NOMO-1 treated with DMSO at 0.1 percent for 48 hours (cell line): ENCODE data around the gene VEZT.
A peak's percentile ranks its signal among the peaks of the same experiment; 100 is the strongest.
"Not testable (repeated sequence)": the region's sequence is repeated elsewhere in the genome, so short reads cannot be mapped to it uniquely, and the experiment has no call there.

ENCODE experiments used
- DNase-seq: peaks from one replicate; lab custom pipeline; 2025; ENCODE audit not compliant: unreplicated experiment; lab: John Stamatoyannopoulos, UW

VEZT gene, protein sequence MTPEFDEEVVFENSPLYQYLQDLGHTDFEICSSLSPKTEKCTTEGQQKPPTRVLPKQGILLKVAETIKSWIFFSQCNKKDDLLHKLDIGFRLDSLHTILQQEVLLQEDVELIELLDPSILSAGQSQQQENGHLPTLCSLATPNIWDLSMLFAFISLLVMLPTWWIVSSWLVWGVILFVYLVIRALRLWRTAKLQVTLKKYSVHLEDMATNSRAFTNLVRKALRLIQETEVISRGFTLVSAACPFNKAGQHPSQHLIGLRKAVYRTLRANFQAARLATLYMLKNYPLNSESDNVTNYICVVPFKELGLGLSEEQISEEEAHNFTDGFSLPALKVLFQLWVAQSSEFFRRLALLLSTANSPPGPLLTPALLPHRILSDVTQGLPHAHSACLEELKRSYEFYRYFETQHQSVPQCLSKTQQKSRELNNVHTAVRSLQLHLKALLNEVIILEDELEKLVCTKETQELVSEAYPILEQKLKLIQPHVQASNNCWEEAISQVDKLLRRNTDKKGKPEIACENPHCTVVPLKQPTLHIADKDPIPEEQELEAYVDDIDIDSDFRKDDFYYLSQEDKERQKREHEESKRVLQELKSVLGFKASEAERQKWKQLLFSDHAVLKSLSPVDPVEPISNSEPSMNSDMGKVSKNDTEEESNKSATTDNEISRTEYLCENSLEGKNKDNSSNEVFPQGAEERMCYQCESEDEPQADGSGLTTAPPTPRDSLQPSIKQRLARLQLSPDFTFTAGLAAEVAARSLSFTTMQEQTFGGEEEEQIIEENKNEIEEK

GRCh38 chr12:95217377-95218149 is at the start of gene VEZT, which contains the start of gene FGD6:
Gene VEZT (plus strand): TSS chr12:95217807. CDS start chr12:95217851, 44 bp downstream.
Gene FGD6 (minus strand): TSS chr12:95217467. CDS start chr12:95217240, 227 bp downstream.
- DNase-seq, result peak; percentile 99

GRCh38 chr12:95168746-95169145 is 48.9 kb upstream of the VEZT start:
- DNase-seq, result no peak

GRCh38 chr12:95169368-95169767 is 48.2 kb upstream of the VEZT start:
- no peak for DNase-seq

GRCh38 chr12:95173392-95174251 is 44.0 kb upstream of the VEZT start:
- no peak for DNase-seq

GRCh38 chr12:95177201-95177768 is 40.3 kb upstream of the VEZT start:
- DNase-seq, result no peak

DNA sequence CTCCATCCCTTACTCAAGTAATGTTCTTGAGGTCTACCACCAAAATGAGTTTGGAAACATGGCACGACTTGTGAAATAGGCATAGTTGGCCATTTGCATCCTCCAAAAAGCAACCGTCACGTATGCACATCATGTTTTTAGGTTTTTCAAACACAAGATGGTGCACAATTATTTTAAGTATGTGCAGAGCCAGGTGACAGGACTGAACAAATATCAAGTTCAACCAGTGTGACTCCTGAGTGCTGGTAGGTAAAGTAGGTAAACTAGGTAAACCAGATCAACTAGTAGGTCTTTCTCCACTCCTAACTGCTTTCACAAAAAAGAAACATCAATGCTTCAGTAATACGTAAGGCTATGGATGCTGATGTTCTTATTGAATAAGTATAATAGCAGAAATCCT is 39.5 kb upstream of the VEZT start:
- no peak for DNase-seq

- DNase-seq, result no peak
Measured at GRCh38 chr12:95179011-95179410, 38.6 kb upstream of the VEZT start.

- no peak for DNase-seq
Measured at GRCh38 chr12:95181103-95181502, 36.5 kb upstream of the VEZT start.

DNA sequence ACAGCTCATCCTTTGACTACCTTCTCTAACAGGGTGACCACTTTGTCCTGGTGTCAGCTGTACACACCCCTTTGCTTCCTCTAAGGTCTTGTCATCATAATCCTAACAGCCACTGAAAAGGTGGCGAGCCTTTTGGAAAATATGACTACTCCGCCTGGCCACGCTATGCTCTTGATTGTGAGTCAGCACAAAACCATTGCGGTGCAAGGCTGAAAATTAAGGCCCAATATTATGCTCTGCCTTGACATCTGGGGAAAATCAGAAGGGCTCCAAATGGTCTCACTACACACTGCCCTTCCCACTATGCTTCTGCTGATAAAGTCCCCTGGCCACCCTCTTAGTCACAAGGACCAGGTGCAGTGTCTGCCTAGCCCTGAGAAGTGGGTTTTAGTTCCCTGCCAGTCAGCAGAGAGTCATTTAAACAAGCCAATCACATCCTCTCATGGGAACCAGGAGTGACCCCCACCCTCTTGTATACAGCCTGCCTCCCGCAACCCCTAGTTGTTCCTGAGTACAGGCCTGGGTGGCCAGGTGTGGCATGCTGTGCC is 34.7 kb upstream of the VEZT start:
- no peak for DNase-seq

DNA sequence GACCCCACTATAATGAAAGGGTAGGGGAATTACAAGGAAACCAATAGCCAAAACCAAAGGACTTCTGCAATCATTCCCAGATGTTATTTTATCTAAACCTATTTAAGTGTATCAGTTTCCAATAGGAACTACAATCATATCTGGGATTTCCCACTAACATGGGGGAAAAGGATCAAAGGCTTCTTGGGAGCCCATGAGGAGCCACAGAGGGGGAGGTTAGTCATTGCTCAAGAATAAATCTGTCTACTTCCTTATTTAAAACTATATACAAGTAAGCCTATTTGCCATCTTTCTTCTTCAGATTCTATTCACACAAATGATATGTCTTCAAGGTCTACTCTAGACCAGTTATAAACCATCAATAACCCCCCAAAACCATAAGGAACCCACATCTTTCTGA is 33.5 kb upstream of the VEZT start:
- DNase-seq, result peak; percentile 13

- peak; percentile 5 for DNase-seq
Measured at GRCh38 chr12:95185072-95185471, 32.5 kb upstream of the VEZT start.

- peak; percentile 36 for DNase-seq
Measured at GRCh38 chr12:95185854-95186253, 31.8 kb upstream of the VEZT start.

- DNase-seq, result no peak
Measured at GRCh38 chr12:95187865-95188415, 29.7 kb upstream of the VEZT start.

DNA sequence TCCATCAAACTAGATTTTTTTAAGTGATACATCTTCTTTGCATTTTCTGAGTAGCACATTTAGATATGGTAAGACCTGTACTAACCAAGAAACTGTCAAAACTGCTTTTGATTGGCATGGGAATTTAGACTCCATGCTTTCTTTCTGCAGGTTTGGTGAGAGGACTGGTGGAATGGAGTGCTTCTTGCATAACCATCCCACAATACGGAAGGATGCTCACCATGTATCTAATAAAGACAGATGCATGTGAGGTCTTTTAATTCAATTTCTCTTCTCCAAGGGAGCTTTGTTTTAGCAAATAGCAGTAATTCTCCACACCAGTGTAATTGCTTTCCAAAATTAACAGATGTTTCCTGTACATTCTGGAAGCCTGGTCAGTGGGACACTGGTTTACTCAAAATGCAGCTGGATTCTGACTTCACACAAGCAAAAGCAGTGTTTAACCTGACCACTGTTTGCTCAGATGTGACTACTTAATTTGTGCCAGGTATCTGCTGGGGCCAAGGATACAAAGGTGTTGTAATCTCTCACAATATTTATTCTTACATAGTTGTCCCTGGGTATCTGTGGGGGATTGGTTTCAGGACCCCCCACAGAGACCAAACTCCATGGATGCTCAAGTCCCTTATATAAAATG is 26.4 kb upstream of the VEZT start:
- no peak for DNase-seq

DNA sequence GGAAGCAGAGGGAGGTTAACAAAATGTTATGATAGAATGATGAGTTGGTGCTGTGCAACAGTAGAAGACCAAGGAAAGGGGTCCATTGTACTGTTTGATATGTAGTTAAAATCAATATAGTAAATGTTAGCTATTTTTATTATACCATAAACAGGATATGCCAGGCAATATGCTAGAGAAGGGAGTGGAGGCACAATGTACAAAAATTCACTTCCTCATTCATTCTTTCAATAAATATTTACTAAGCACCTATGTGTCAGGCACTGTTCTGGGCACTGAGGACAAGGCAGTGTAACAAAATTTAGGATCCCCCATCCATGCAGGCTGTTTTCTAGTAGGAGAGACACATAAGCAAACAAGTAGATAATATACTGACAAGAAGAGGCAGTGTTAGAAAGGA is 25.3 kb upstream of the VEZT start:
- DNase-seq, result no peak

- DNase-seq, result no peak
Measured at GRCh38 chr12:95193139-95193538, 24.5 kb upstream of the VEZT start.

DNA sequence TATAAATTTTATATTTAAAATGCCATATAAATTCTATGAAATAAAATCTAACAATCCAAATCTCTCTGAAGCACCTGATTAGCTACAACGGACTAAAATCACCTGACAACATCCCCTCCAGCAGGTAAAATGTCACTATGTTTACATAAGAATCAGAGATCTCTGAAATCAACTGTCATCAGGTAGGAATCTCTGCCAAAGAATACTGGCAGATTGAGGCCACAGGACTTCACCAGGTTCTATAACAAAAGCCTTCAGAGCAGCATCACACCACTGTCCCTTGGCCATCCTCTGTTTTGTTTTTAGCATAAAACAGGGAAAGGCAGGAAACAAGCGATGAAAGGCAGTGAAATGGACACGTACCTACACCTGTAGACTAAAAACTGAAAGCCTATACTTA is 22.5 kb upstream of the VEZT start:
- no peak for DNase-seq

- not testable (repeated sequence) for DNase-seq
Measured at GRCh38 chr12:95196875-95197569, 20.6 kb upstream of the VEZT start.
